PC-9 (cell line): Measurements from ENCODE around the gene CNNM4.

Source experiments
- CTCF ChIP-seq: fragments of 200-600 bp; sonication (generic); conservative IDR thresholded peaks from 2 replicates; pipeline ENCODE4 v1.6.1; 2017; ENCODE audit warnings: mixed run types, antibody characterized with exemption, mild to moderate bottlenecking, moderate library complexity
- EZH2 ChIP-seq: fragments of 200-600 bp; sonication (generic); IDR thresholded peaks from 2 replicates; pipeline ENCODE4 v1.8.0; 2017; ENCODE audit warnings: antibody characterized with exemption, low read depth

DNA sequence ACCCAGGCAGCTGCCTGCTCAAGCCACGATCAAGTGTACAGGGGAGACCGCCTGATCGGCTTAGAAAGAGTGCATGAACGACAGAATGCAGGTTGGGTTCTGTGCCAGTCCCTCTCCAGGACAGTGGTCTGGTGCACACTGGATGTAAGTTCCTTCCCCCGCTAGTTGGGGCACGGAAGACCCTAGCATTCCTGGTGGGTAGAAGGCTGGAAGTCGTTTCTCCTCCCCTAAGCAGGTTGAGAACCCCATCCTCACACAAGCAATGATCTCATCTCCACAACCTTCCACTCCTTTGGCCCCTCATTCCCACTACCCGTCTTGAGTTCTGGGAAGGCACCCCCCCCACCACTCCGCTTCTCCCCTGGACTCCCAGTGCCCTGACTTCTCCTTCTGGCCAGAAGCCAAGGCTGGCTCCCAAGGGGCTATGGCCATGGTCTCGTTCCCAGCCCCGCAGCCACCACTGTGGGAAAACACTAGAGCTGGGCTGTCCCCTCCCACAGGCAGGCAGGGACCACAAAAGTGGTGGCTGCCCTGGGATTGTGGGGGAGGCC lies 98.5 kb downstream of the CNNM4 start:
- no peak for TF ChIP-seq CTCF
- TF ChIP-seq EZH2: no peak
